ENCODE measurements around the gene TRIL. TPM values are rescaled to one million over a fixed set of nuclear protein-coding genes. Genes with fewer than 3 reads are reported as not detected.

The TRIL gene
- total and polyA plus RNA-seq, 2 experiments from 2014 or later = 0.95 to 4.5 TPM

GRCh38 chr7:28905464-28905863 is 52.7 kb downstream of the TRIL start (continued):
- no peak for TF ChIP-seq ZNF462 (CRISPR knock-in tag; IDR thresholded peaks at IDR 0.05)
- no peak for TF ChIP-seq EZH2 (IDR thresholded peaks at IDR 0.05; ENCODE audit: low read depth, unreplicated experiment)
- no peak for TF ChIP-seq ETS1 (IDR thresholded peaks at IDR 0.05)

GRCh38 chr7:28904578-28905048 is 53.5 kb downstream of the TRIL start:
- H3K4me3 Mint-ChIP-seq = no peak overlapping the region
- Histone ChIP-seq H3F3A (replicated peaks; ENCODE audit: low read depth) (no peaks in the 10 kb centered on the region), H2AFZ (peak overlapping the region; percentile 90), H3K4me2 (0 out of 2 replicates have a peak overlapping the region, but pooled peaks have one; percentile 16), H3K9me2 (ENCODE audit: insufficient read depth) (no peaks in the 10 kb centered on the region), H3K27ac (ENCODE audit: low read depth) (no peak overlapping the region), H3K79me2 (replicated peaks; ENCODE audit: insufficient read depth) (no peaks in the 10 kb centered on the region), H3K4me1 (ENCODE audit: insufficient read depth) (peaks cover 34% of the 10 kb centered on the region), H3K27me3 (ENCODE audit: insufficient read depth) (no peaks in the 10 kb centered on the region), H3K4me3 (no peak overlapping the region), H3K36me3 (ENCODE audit: insufficient read depth) (no peaks in the 10 kb centered on the region), H4K20me1 (replicated peaks; ENCODE audit: insufficient read depth) (no peaks in the 10 kb centered on the region)
- H3K27me3 Mint-ChIP-seq (ENCODE audit: insufficient read depth, low read depth, poor library complexity) = no peaks in the 10 kb centered on the region
- no peak for TF ChIP-seq NANOG (IDR thresholded peaks at IDR 0.05; ENCODE audit: borderline replicate concordance)
- TF ChIP-seq ZNF462 (CRISPR knock-in tag; IDR thresholded peaks at IDR 0.05) = no peak
- no peak for TF ChIP-seq ZNF114 (CRISPR knock-in tag; IDR thresholded peaks at IDR 0.05)
- no peak for TF ChIP-seq EZH2 (IDR thresholded peaks at IDR 0.05; ENCODE audit: low read depth, unreplicated experiment)
- TF ChIP-seq CREB1 (CRISPR knock-in tag; IDR thresholded peaks at IDR 0.05; ENCODE audit: low read depth) = no peak
- no peak for TF ChIP-seq ETS1 (IDR thresholded peaks at IDR 0.05)
- ATAC-seq (no peak), DNase-seq (ENCODE audit: low spot score) (no peak)
- peak overlapping the region; percentile 39 for H3K27ac Mint-ChIP-seq
- H3K36me3 Mint-ChIP-seq (ENCODE audit: low read depth) = no peaks in the 10 kb centered on the region
- no peaks in the 10 kb centered on the region for H3K9me3 Mint-ChIP-seq
- peaks cover 32% of the 10 kb centered on the region for H3K4me1 Mint-ChIP-seq

Measured in GM23338 (cell line).